K562 (cell line): Measurements from ENCODE around the gene FBXO48. TPM values are rescaled to one million over a fixed set of nuclear protein-coding genes. Genes with fewer than 3 reads are reported as not detected.

Experiments
- BRD9 ChIP-seq: fragments of 450-650 bp; IDR thresholded peaks from 2 replicates; pipeline ENCODE4 v1.6.1; 2018; ENCODE audit warnings: low read depth; ENCODE audit not compliant: partially characterized antibody
- CCAR2 ChIP-seq: fragments of 200-400 bp; formaldehyde crosslinking; IDR thresholded peaks from 2 replicates; pipeline ENCODE4 v1.6.1; 2017; ENCODE audit warnings: mild to moderate bottlenecking, low read depth, low read length
- E2F3 ChIP-seq: fragments of 250-450 bp; sonication (Bioruptor Pico); IDR thresholded peaks from 2 replicates; pipeline ENCODE4 v1.4.0; 2020; ENCODE audit warnings: mild to moderate bottlenecking
- FOSL1 ChIP-seq: fragments of 200-800 bp; sonication (Bioruptor generic); conservative IDR thresholded peaks from 2 replicates; pipeline ENCODE4 v1.6.1; 2016; ENCODE audit warnings: missing genetic modification characterization, missing compliant biosample characterization
- GATA2 ChIP-seq: sonication (generic); formaldehyde crosslinking; IDR thresholded peaks from 2 replicates; pipeline ENCODE4 v1.4.0; 2020; ENCODE audit warnings: mild to moderate bottlenecking, missing genetic modification reagents
- GTF3C2 ChIP-seq: IDR thresholded peaks from 3 replicates; pipeline ENCODE4 v1.6.1; 2011; ENCODE audit warnings: borderline replicate concordance, mild to moderate bottlenecking, moderate library complexity; ENCODE audit not compliant: insufficient read length; ENCODE audit errors: extremely low read depth
- HDAC1 ChIP-seq, 2 experiments: fragments of 450-650 bp; IDR thresholded peaks; 2 replicates each; pipeline ENCODE4 v1.6.1; 2016 to 2017; ENCODE audit warnings: inconsistent platforms in 1 of 2, mild to moderate bottlenecking in 1 of 2, moderate library complexity in 1 of 2
- MXI1 ChIP-seq: IDR thresholded peaks from 2 replicates; pipeline ENCODE4 v1.6.1; 2011; ENCODE audit warnings: low read depth, mild to moderate bottlenecking, improper control_type of control experiment, low read length
- NEUROD1 ChIP-seq: fragments of 150-350 bp; IDR thresholded peaks from 2 replicates; pipeline ENCODE4 v1.6.1; 2014; ENCODE audit warnings: borderline replicate concordance, low read length, low read depth; ENCODE audit not compliant: partially characterized antibody
- POLR3G ChIP-seq: IDR thresholded peaks from 2 replicates; pipeline ENCODE4 v1.6.1; 2011; ENCODE audit not compliant: insufficient read length, insufficient replicate concordance; ENCODE audit errors: extremely low read depth
- POU5F1 ChIP-seq: fragments of 150-350 bp; IDR thresholded peaks from 2 replicates; pipeline ENCODE4 v1.6.1; 2014; ENCODE audit warnings: borderline replicate concordance, low read length, low read depth, mild to moderate bottlenecking; ENCODE audit not compliant: partially characterized antibody
- SUPT5H ChIP-seq: fragments of 450-650 bp; IDR thresholded peaks from 2 replicates; pipeline ENCODE4 v1.6.1; 2016
- TEAD4 ChIP-seq, 2 experiments: sonication (generic) in 1 of 2; formaldehyde crosslinking in 1 of 2; IDR thresholded peaks; 2 replicates each; pipeline versions ENCODE4 v1.6.1 to v1.8.0; 2012 to 2022; ENCODE audit warnings: borderline replicate concordance in 1 of 2, inconsistent platforms in 1 of 2, low read length in 1 of 2, mild to moderate bottlenecking in 1 of 2, missing genetic modification reagents in 1 of 2
- ZBTB40 ChIP-seq, 2 experiments: fragments of 450-650 bp in 1 of 2; sonication (generic) in 1 of 2; formaldehyde crosslinking in 1 of 2; IDR thresholded peaks; 2 replicates each; pipeline versions ENCODE4 v1.7.1 to v1.9.0; 2016 to 2022; ENCODE audit warnings: inconsistent platforms in 1 of 2, mild to moderate bottlenecking in 1 of 2, missing genetic modification reagents in 1 of 2
- polyA plus RNA-seq, 8 experiments: library from polyadenylated mRNA; depleted of rRNA in 4 of 8; stranded (reverse) in 5 of 8; unstranded in 3 of 8; fragments of >200 nt; fragmentation: Nextera tagmentation in 2 of 8; fragmentation: Illumina TruSeq in 1 of 8; extraction: Ambion mirVana in 2 of 8; extraction: Trizol in 1 of 8; gene quantifications; 2 replicates each; pipeline versions ENCODE4 v1.2.1 to v1.2.3, GENCODE V29; 2011 to 2014; ENCODE audit warnings: inconsistent platforms in 1 of 8, missing spikeins in 1 of 8
- total RNA-seq, 7 experiments: library from RNA; depleted of rRNA in 6 of 7; stranded (reverse); fragments of >200 nt in 6 of 7; fragmentation: Illumina TruSeq in 2 of 7; extraction: Trizol in 2 of 7; gene quantifications; 2 replicates each; pipeline versions ENCODE4 v1.2.1 to v1.2.3, GENCODE V29; 2011 to 2021; ENCODE audit warnings: low replicate concordance in 1 of 7

Gene FBXO48
- total and polyA plus RNA-seq, 9 of the 15 experiments (the other 6 are each of a cell fraction or from before 2014, with no cell fraction given), result 0.36 to 1.8 (median 0.73) TPM

- peak; percentile 83 for TF ChIP-seq MXI1
- no peak for TF ChIP-seq POLR3G
- no peak for TF ChIP-seq CCAR2
- TF ChIP-seq E2F3, result no peak
- TF ChIP-seq BRD9, result no peak
- no peak for TF ChIP-seq GTF3C2
- no peak for TF ChIP-seq TEAD4 (IDR thresholded peaks at IDR 0.05; ENCODE audit: low read length)
- no peak for TF ChIP-seq TEAD4 (CRISPR knock-in tag; IDR thresholded peaks at IDR 0.05; ENCODE audit: borderline replicate concordance)
- peak; percentile 53 for TF ChIP-seq FOSL1 (tag)
- TF ChIP-seq GATA2 (CRISPR knock-in tag), result no peak
- TF ChIP-seq POU5F1, result peak; percentile 9
- TF ChIP-seq NEUROD1, result peak; percentile 13
- TF ChIP-seq SUPT5H, result peak; percentile 63
- peak in 1 of 2 experiments; percentile 83; a peak in 2 of 4 replicates for TF ChIP-seq HDAC1 (IDR thresholded peaks at IDR 0.05)
- no peak for TF ChIP-seq ZBTB40 (IDR thresholded peaks at IDR 0.05)
- TF ChIP-seq ZBTB40 (CRISPR knock-in tag; IDR thresholded peaks at IDR 0.05), result no peak
Measured at GRCh38 chr2:68467077-68467960, at the start of gene FBXO48, which contains the start of gene APLF (continued).
